Neuronal stem cell (in vitro differentiated cells): ENCODE measurements around the gene HIPK1.
A peak's percentile ranks its signal among the peaks of the same experiment; 100 is the strongest.

Experiments
- DNase-seq: peaks from one replicate; pipeline ENCODE4 v3.0.0-alpha.2; 2013; ENCODE audit warnings: low spot score
- H2AFZ ChIP-seq: one replicate; pipeline ENCODE4 v1.6.1; 2013; ENCODE audit warnings: mild to moderate bottlenecking, low read length, inconsistent platforms
- H2AK5ac ChIP-seq: 2 replicates; pipeline ENCODE4 v1.6.1; 2013; ENCODE audit warnings: low read depth, mild to moderate bottlenecking, inconsistent platforms, low read length, moderate library complexity, mixed read lengths
- H2BK120ac ChIP-seq: 2 replicates; pipeline ENCODE4 v1.6.1; 2013; ENCODE audit warnings: low read depth, mild to moderate bottlenecking, inconsistent platforms, low read length, moderate library complexity, mixed read lengths
- H2BK12ac ChIP-seq: one replicate; pipeline ENCODE4 v1.6.1; 2013; ENCODE audit warnings: low read length, inconsistent platforms
- H2BK15ac ChIP-seq: 2 replicates; pipeline ENCODE4 v1.6.1; 2013; ENCODE audit warnings: mild to moderate bottlenecking, low read length, inconsistent platforms, mixed read lengths
- H2BK5ac ChIP-seq: one replicate; pipeline ENCODE4 v1.6.1; 2013; ENCODE audit warnings: inconsistent platforms, mild to moderate bottlenecking, low read length, moderate library complexity
- H3K14ac ChIP-seq: one replicate; pipeline ENCODE4 v1.6.1; 2013; ENCODE audit warnings: low read length, inconsistent platforms
- H3K18ac ChIP-seq: 2 replicates; pipeline ENCODE4 v1.6.1; 2013; ENCODE audit warnings: low read length, inconsistent platforms
- H3K23ac ChIP-seq: 2 replicates; pipeline ENCODE4 v1.6.1; 2013; ENCODE audit warnings: low read depth, mild to moderate bottlenecking, mixed read lengths, low read length, inconsistent platforms; ENCODE audit not compliant: poor library complexity
- H3K27ac ChIP-seq: replicated peaks from 3 replicates; pipeline ENCODE4 v1.5.1; 2013; ENCODE audit warnings: low read length, inconsistent platforms
- H3K27me3 ChIP-seq, 3 experiments: 2 replicates each; pipeline ENCODE4 v1.6.1; 2013; ENCODE audit warnings: low read length in 3 of 3, mild to moderate bottlenecking in 2 of 3, inconsistent platforms in 1 of 3, low read depth in 1 of 3, mixed read lengths in 1 of 3, moderate library complexity in 1 of 3; ENCODE audit not compliant: control insufficient read depth in 3 of 3, insufficient read depth in 3 of 3
- H3K36me3 ChIP-seq, 2 donors: replicated peaks in 1 of 2; 2 replicates each; pipeline ENCODE4 v1.6.1; 2013; ENCODE audit warnings: low read length in 2 of 2; ENCODE audit not compliant: control insufficient read depth in 2 of 2, insufficient read depth in 2 of 2
- H3K4ac ChIP-seq: 2 replicates; pipeline ENCODE4 v1.6.1; 2013; ENCODE audit warnings: inconsistent platforms, mild to moderate bottlenecking, low read length, moderate library complexity
- H3K4me1 ChIP-seq, 2 donors: 1 replicate in 1 of 2; 2 replicates in 1 of 2; pipeline ENCODE4 v1.6.1; 2013; ENCODE audit warnings: low read length in 2 of 2, low read depth in 1 of 2; ENCODE audit not compliant: control insufficient read depth in 2 of 2, insufficient read depth in 1 of 2
- H3K4me2 ChIP-seq: one replicate; pipeline ENCODE4 v1.6.1; 2013; ENCODE audit warnings: mild to moderate bottlenecking, low read length, inconsistent platforms; ENCODE audit not compliant: insufficient read depth, poor library complexity, severe bottlenecking
- H3K4me3 ChIP-seq, 2 donors: 2 replicates each; pipeline ENCODE4 v1.5.1; 2013; ENCODE audit warnings: low read length in 2 of 2, mild to moderate bottlenecking in 2 of 2, inconsistent platforms in 1 of 2, moderate library complexity in 1 of 2
- H3K79me1 ChIP-seq: one replicate; pipeline ENCODE4 v1.6.1; 2013; ENCODE audit warnings: low read depth, mild to moderate bottlenecking, inconsistent platforms, low read length, moderate library complexity
- H3K9ac ChIP-seq: one replicate; pipeline ENCODE4 v1.6.1; 2013; ENCODE audit warnings: mild to moderate bottlenecking, low read depth, low read length, inconsistent platforms; ENCODE audit not compliant: poor library complexity
- H3K9me3 ChIP-seq, 2 donors: replicated peaks in 1 of 2; 2 replicates each; pipeline versions ENCODE3 to v1.6.1; 2013; ENCODE audit warnings: low read length in 2 of 2, mild to moderate bottlenecking in 2 of 2, inconsistent platforms in 1 of 2, low read depth in 1 of 2, mixed read lengths in 1 of 2, moderate library complexity in 1 of 2; ENCODE audit not compliant: control insufficient read depth in 2 of 2, insufficient read depth in 1 of 2
- H4K8ac ChIP-seq: one replicate; pipeline ENCODE4 v1.6.1; 2013; ENCODE audit warnings: low read depth, mild to moderate bottlenecking, inconsistent platforms, low read length, moderate library complexity
- H4K91ac ChIP-seq: one replicate; pipeline ENCODE4 v1.6.1; 2013; ENCODE audit warnings: low read length, low read depth, mild to moderate bottlenecking, inconsistent platforms; ENCODE audit not compliant: poor library complexity
- WGBS, 2 donors: extraction: QIAGEN DNeasy Blood & Tissue Kit; methylation state at CpG; one replicate each; pipeline ENCODE4 v1.1.7; 2013; ENCODE audit warnings: missing lambda C conversion rate in 2 of 2, mixed read lengths in 1 of 2; ENCODE audit not compliant: insufficient read length in 2 of 2, insufficient replicate concordance in 1 of 2; ENCODE audit errors: extremely low coverage in 2 of 2; 5-methylcytosine and 5-hydroxymethylcytosine counted together

HIPK1 gene

DNA sequence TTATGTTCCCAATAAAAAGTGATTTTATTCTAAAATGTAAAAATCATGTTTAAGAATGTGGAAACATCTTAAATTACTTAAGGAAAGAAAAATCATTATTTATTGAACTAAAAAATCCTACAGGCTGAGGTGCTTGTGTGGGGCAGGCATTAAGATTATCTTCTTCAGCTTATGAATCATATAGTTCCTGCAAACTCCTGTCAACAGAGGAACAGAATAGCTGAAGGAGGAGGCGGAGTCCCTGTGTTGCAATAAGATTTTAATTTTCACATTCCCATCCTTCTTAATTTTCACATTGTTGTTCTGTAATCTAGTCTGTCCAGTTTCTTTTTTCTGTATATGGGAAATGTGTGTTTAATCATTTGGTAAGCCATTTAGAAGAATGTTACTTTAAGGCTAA lies 29.6 kb downstream of the HIPK1 start:
- Histone ChIP-seq H3K4me1 (peaks cover 0 to 3% of the 10 kb centered on the region in 2 donors), H3K4me3 (no peak overlapping the region), H3K27me3 (no peaks in the 10 kb centered on the region), H2BK15ac (no peak overlapping the region), H3K27ac (no peak overlapping the region), H3K18ac (no peak overlapping the region), H3K4me2 (no peak overlapping the region), H3K36me3 (peaks cover 11 to 95% of the 10 kb centered on the region in 2 donors), H3K9me3 (no peaks in the 10 kb centered on the region), H2BK5ac (no peak overlapping the region), H4K91ac (no peak overlapping the region), H2AK5ac (no peak overlapping the region), H3K79me1 (no peaks in the 10 kb centered on the region), H2BK12ac (no peak overlapping the region), H2BK120ac (no peak overlapping the region), H3K9ac (no peak overlapping the region), H4K8ac (no peak overlapping the region), H3K14ac (no peak overlapping the region), H3K23ac (no peak overlapping the region), H3K4ac (no peak overlapping the region), H2AFZ (no peak overlapping the region)
- DNase-seq = no peak
- WGBS, 2 donors = no CpG with 5 or more reads among the region's 1 CpG

- no peak overlapping the region for H3K18ac ChIP-seq
- no peak overlapping the region for H4K91ac ChIP-seq
- H3K4ac ChIP-seq = no peak overlapping the region
- H3K27me3 ChIP-seq = no peaks in the 10 kb centered on the region
- no peak overlapping the region for H3K27ac ChIP-seq
- H3K9me3 ChIP-seq = peaks cover 2 to 19% of the 10 kb centered on the region in 2 donors
- H2AK5ac ChIP-seq = no peak overlapping the region
- no peak overlapping the region for H3K4me2 ChIP-seq
- H3K36me3 ChIP-seq = peaks cover 14 to 84% of the 10 kb centered on the region in 2 donors
- no peak overlapping the region for H2BK120ac ChIP-seq
- no peak overlapping the region for H2BK5ac ChIP-seq
- H3K14ac ChIP-seq = no peak overlapping the region
- no peak overlapping the region for H4K8ac ChIP-seq
- no CpG with 5 or more reads among the region's 12 CpGs for WGBS, 2 donors
- H2AFZ ChIP-seq = no peak overlapping the region
- H3K4me1 ChIP-seq = peaks cover 4 to 5% of the 10 kb centered on the region in 2 donors
- no peak overlapping the region for H3K4me3 ChIP-seq
- no peak for DNase-seq
- H3K23ac ChIP-seq = no peak overlapping the region
- no peak overlapping the region for H3K9ac ChIP-seq
- no peak overlapping the region for H2BK12ac ChIP-seq
- H2BK15ac ChIP-seq = no peak overlapping the region
- no peaks in the 10 kb centered on the region for H3K79me1 ChIP-seq
Measured at GRCh38 chr1:113963281-113963906, 34.3 kb downstream of the HIPK1 start.

DNA sequence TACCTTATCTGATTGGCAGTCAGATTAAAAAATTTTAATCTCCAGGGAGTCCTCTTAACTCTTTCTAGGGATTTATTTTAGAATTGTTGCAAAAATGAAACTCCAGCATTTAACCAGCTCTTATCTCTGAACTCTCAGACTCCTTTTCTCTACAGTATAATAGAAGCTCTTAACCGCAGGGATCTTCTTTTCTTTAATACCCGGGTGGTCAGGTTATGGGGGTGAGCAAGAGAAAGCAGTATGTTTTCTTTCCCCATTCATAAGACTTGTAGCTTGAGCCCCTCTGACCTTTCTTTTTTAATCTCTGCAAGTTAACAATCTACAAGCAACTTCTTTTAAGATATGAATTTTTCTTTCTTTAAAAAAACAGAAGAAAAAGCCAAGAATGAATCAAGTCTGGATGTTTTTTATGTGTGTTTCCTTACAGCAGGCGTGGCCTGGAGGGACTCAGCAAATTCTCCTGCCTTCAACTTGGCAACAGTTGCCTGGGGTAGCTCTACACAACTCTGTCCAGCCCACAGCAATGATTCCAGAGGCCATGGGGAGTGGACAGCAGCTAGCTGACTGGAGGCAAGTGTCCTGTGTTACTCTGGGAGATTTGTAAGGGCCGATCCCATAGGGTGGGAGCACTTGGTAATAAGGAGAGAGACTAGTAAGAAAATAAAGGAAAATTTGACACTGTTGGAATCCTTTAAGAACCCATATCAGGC lies 36.7 kb downstream of the HIPK1 start:
- peaks cover 4 to 5% of the 10 kb centered on the region in 2 donors for H3K4me1 ChIP-seq
- no peak overlapping the region for H2BK120ac ChIP-seq
- no peak for DNase-seq
- no peak overlapping the region for H2AFZ ChIP-seq
- H3K79me1 ChIP-seq = no peaks in the 10 kb centered on the region
- no peak overlapping the region for H3K14ac ChIP-seq
- H2BK12ac ChIP-seq = no peak overlapping the region
- H4K91ac ChIP-seq = no peak overlapping the region
- H2BK15ac ChIP-seq = no peak overlapping the region
- no peak overlapping the region for H2AK5ac ChIP-seq
- no peak overlapping the region for H3K18ac ChIP-seq
- H3K9ac ChIP-seq = no peak overlapping the region
- no peak overlapping the region for H3K4ac ChIP-seq
- no CpG with 5 or more reads among the region's 4 CpGs for WGBS, 2 donors
- no peak overlapping the region for H4K8ac ChIP-seq
- peaks cover 2 to 19% of the 10 kb centered on the region in 2 donors for H3K9me3 ChIP-seq
- H3K23ac ChIP-seq = no peak overlapping the region
- no peak overlapping the region for H2BK5ac ChIP-seq
- no peak overlapping the region for H3K4me2 ChIP-seq
- H3K27me3 ChIP-seq = no peaks in the 10 kb centered on the region
- no peak overlapping the region for H3K4me3 ChIP-seq
- H3K36me3 ChIP-seq = peaks cover 23 to 84% of the 10 kb centered on the region in 2 donors
- H3K27ac ChIP-seq = no peak overlapping the region

- Histone ChIP-seq H2AFZ (no peak overlapping the region), H3K79me1 (no peaks in the 10 kb centered on the region), H3K36me3 (peaks cover 24 to 72% of the 10 kb centered on the region in 2 donors), H3K4me2 (no peak overlapping the region), H3K27ac (no peak overlapping the region), H3K4me3 (no peak overlapping the region), H3K14ac (no peak overlapping the region), H2BK15ac (no peak overlapping the region), H2AK5ac (no peak overlapping the region), H4K91ac (peak overlapping the region; percentile 90), H3K4me1 (peaks cover 6 to 28% of the 10 kb centered on the region in 2 donors), H3K18ac (no peak overlapping the region), H2BK12ac (no peak overlapping the region), H4K8ac (no peak overlapping the region), H2BK5ac (no peak overlapping the region), H2BK120ac (no peak overlapping the region), H3K4ac (no peak overlapping the region), H3K9me3 (no peaks in the 10 kb centered on the region), H3K27me3 (peaks cover 0 to 2% (median 0%) of the 10 kb centered on the region in 3 experiments), H3K9ac (peak overlapping the region; percentile 65), H3K23ac (no peak overlapping the region)
- no CpG with 5 or more reads among the region's 9 CpGs for WGBS, 2 donors
- DNase-seq = no peak
Measured at GRCh38 chr1:113972954-113973353, 43.8 kb downstream of the HIPK1 start.
